LNCaP clone FGC (cell line): ENCODE data around the gene ICA1L.

Source experiments
- DNase-seq: peaks from one replicate; pipeline ENCODE4 v3.0.0-alpha.2; 2011; ENCODE audit warnings: low read depth
- H3K4me3 ChIP-seq: 2 replicates; pipeline ENCODE4 v1.5.1; 2011; ENCODE audit warnings: mild to moderate bottlenecking, low read depth, low read length, control low read depth
- CTCF ChIP-seq: IDR thresholded peaks from 2 replicates; pipeline ENCODE4 v1.5.1; 2012; ENCODE audit warnings: mild to moderate bottlenecking; ENCODE audit not compliant: control insufficient read depth, insufficient read depth; ENCODE audit errors: extremely low read depth

Gene ICA1L

GRCh38 chr2:202773301-202773973 is 98.1 kb downstream of the ICA1L start:
- no peak for TF ChIP-seq CTCF
- no peak overlapping the region for H3K4me3 ChIP-seq
- DNase-seq: no peak

- DNase-seq: peak; percentile 72
- TF ChIP-seq CTCF: no peak
- H3K4me3 ChIP-seq: no peak overlapping the region
Measured at GRCh38 chr2:202771741-202772460, 99.7 kb downstream of the ICA1L start.

GRCh38 chr2:202771336-202771735 is 100.2 kb downstream of the ICA1L start:
- TF ChIP-seq CTCF: no peak

GRCh38 chr2:202769201-202769600 is 102.4 kb downstream of the ICA1L start:
- TF ChIP-seq CTCF: no peak
- no peak overlapping the region for H3K4me3 ChIP-seq
- no peak for DNase-seq

More at GRCh38 chr2:202771336-202771735, 100.2 kb downstream of the ICA1L start:
- no peak for DNase-seq
- H3K4me3 ChIP-seq: no peak overlapping the region

GRCh38 chr2:202768273-202768672 is 103.3 kb downstream of the ICA1L start:
- H3K4me3 ChIP-seq: no peak overlapping the region
- no peak for DNase-seq
- no peak for TF ChIP-seq CTCF

- no peak for DNase-seq
- H3K4me3 ChIP-seq: no peak overlapping the region
- TF ChIP-seq CTCF: no peak
Measured at GRCh38 chr2:202765436-202765835, 106.1 kb downstream of the ICA1L start.
